CD4-positive, alpha-beta T cell (primary cell): Measurements from ENCODE around the gene DHCR7. TPM values are rescaled to one million over a fixed set of nuclear protein-coding genes. Genes with fewer than 3 reads are reported as not detected.

Source experiments
- ATAC-seq: fragments of 200-7000 bp; cut with Tn5 transposase; one replicate; pipeline ENCODE4 v1.10.0; 2022; ENCODE audit warnings: mild to moderate bottlenecking; ENCODE audit not compliant: poor library complexity
- CTCF ChIA-PET: fragments of 350-600 bp; sonication (Branson Sonifier 250); formaldehyde crosslinking; loops from one replicate; lab custom pipeline; 2021; ENCODE audit warnings: antibody characterized with exemption, inconsistent platforms; lab: Charles Lee
- POLR2A ChIA-PET: fragments of 350-600 bp; sonication (Branson Sonifier 250); formaldehyde crosslinking; loops from one replicate; lab custom pipeline; 2021; ENCODE audit warnings: antibody characterized with exemption, inconsistent platforms; lab: Charles Lee
- DNase-seq, 14 experiments: peaks; one replicate each; pipeline ENCODE4 v3.0.0-alpha.2; 2013 to 2020; ENCODE audit warnings: mixed read lengths in 2 of 14
- H3K27ac ChIP-seq, 2 donors: one replicate each; pipeline versions ENCODE4 v1.5.1 to v1.7.0; 2013; ENCODE audit warnings: low read length in 2 of 2, low read depth in 1 of 2, mild to moderate bottlenecking in 1 of 2
- H3K27me3 ChIP-seq, 2 experiments: 1 replicate in 1 of 2; 2 replicates in 1 of 2; pipeline versions ENCODE4 v1.6.1 to v1.7.0; 2013; ENCODE audit warnings: low read length in 2 of 2, control low read depth in 1 of 2, mild to moderate bottlenecking in 1 of 2, moderate library complexity in 1 of 2; ENCODE audit not compliant: insufficient read depth in 2 of 2, control insufficient read depth in 1 of 2
- H3K36me3 ChIP-seq: one replicate; pipeline ENCODE4 v1.6.1; 2013; ENCODE audit warnings: low read length, control low read depth; ENCODE audit not compliant: insufficient read depth
- H3K4me1 ChIP-seq: one replicate; pipeline ENCODE4 v1.6.1; 2013; ENCODE audit warnings: low read length, control low read depth; ENCODE audit not compliant: insufficient read depth
- H3K4me3 ChIP-seq: one replicate; pipeline ENCODE4 v1.5.1; 2013; ENCODE audit warnings: mild to moderate bottlenecking, low read length, moderate library complexity
- H3K9me3 ChIP-seq, 2 experiments: 1 replicate in 1 of 2; 2 replicates in 1 of 2; pipeline versions ENCODE4 v1.6.1 to v1.7.0; 2013; ENCODE audit warnings: low read length in 2 of 2, mild to moderate bottlenecking in 2 of 2, control low read depth in 1 of 2, moderate library complexity in 1 of 2; ENCODE audit not compliant: control insufficient read depth in 1 of 2, insufficient read depth in 1 of 2
- H3K27ac Mint-ChIP-seq: one replicate; pipeline ENCODE4 v1.8.0; 2020; ENCODE audit warnings: mixed read lengths
- H3K27me3 Mint-ChIP-seq: one replicate; pipeline ENCODE4 v1.8.0; 2021; ENCODE audit warnings: mixed read lengths
- H3K36me3 Mint-ChIP-seq: one replicate; pipeline ENCODE4 v1.8.0; 2021; ENCODE audit warnings: low read depth, mixed read lengths
- H3K4me1 Mint-ChIP-seq: one replicate; pipeline ENCODE4 v1.8.0; 2021; ENCODE audit warnings: low read depth, mixed read lengths
- H3K4me3 Mint-ChIP-seq: one replicate; pipeline ENCODE4 v1.8.0; 2020; ENCODE audit warnings: mild to moderate bottlenecking, mixed read lengths
- H3K9me3 Mint-ChIP-seq: one replicate; pipeline ENCODE4 v1.8.0; 2020; ENCODE audit warnings: mixed read lengths
- intact Hi-C, 2 experiments: fragments of 100-400 bp; cut with DNase I in 1 of 2; cut with micrococcal nuclease in 1 of 2; formaldehyde crosslinking; loops; one replicate each; pipeline versions ENCODE4 v1.15.1 to v1.9.0; 2023 to 2025; cut with DNase I, micrococcal nuclease
- polyA plus RNA-seq, 2 donors: library from polyadenylated mRNA; unstranded; fragments of 120-200 nt; gene quantifications; one replicate each; pipeline ENCODE4 v1.2.1, GENCODE V29; 2013
- total RNA-seq, 174 experiments: library from RNA in 2 of 174; stranded (reverse) in 2 of 174; gene quantifications; one replicate each; pipeline ENCODE4 v1.2.3 and lab custom pipeline; 2021 to 2026
- TF ChIP-seq, protein P1 (sequence below): fragments of 200-600 bp; IDR thresholded peaks from one replicate; pipeline ENCODE4 v1.8.0; 2022; ENCODE audit warnings: antibody characterized with exemption, mild to moderate bottlenecking

Gene DHCR7, protein sequence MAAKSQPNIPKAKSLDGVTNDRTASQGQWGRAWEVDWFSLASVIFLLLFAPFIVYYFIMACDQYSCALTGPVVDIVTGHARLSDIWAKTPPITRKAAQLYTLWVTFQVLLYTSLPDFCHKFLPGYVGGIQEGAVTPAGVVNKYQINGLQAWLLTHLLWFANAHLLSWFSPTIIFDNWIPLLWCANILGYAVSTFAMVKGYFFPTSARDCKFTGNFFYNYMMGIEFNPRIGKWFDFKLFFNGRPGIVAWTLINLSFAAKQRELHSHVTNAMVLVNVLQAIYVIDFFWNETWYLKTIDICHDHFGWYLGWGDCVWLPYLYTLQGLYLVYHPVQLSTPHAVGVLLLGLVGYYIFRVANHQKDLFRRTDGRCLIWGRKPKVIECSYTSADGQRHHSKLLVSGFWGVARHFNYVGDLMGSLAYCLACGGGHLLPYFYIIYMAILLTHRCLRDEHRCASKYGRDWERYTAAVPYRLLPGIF
- 10 to 100 TPM; 30.2 to 30.6 TPM for total RNA-seq
- 7.3 TPM for polyA plus RNA-seq (2013, experiment 1 of 2)
- 9.8 TPM for polyA plus RNA-seq (2013, experiment 2 of 2)
- 9.2 to 76.9 (median 16.9) reads per million in 172 experiments for total RNA-seq (lab: John Stamatoyannopoulos, UW)

- no peaks in the 10 kb centered on the region for H3K27me3 Mint-ChIP-seq
- intact Hi-C loops: loop anchor here in 1 of 2 experiments (5.0 kb wide), 3 partner anchors 479 to 1771 kb away; partner anchors contain the start of genes LTO1, RNF121 and XNDC1N
- CTCF ChIA-PET: no interaction called here
- H3K4me3 Mint-ChIP-seq: peak within 1 kb of the TSS; percentile 90
- DNase-seq (peak; percentile 77 to 96 (median 88)), ATAC-seq (peak; percentile 73)
- H3K4me1 Mint-ChIP-seq: peaks cover 55% of the 10 kb centered on the region
- Histone ChIP-seq H3K27me3 (no peaks in the 10 kb centered on the region), H3K27ac (peak within 1 kb of the TSS; percentile 69 to 78), H3K36me3 (peaks cover 5% of the 10 kb centered on the region), H3K9me3 (no peaks in the 10 kb centered on the region), H3K4me1 (peaks cover 44% of the 10 kb centered on the region), H3K4me3 (peak within 1 kb of the TSS; percentile 99)
- POLR2A ChIA-PET: interaction anchor here (0.5 to 1.1 kb wide), 4 partner anchors 16 to 364 kb away, joined by 3 read pairs; no protein-coding TSS in a partner anchor
- peak within 1 kb of the TSS; percentile 95 for H3K27ac Mint-ChIP-seq
- no peaks in the 10 kb centered on the region for H3K9me3 Mint-ChIP-seq
- TF ChIP-seq, protein P1, sequence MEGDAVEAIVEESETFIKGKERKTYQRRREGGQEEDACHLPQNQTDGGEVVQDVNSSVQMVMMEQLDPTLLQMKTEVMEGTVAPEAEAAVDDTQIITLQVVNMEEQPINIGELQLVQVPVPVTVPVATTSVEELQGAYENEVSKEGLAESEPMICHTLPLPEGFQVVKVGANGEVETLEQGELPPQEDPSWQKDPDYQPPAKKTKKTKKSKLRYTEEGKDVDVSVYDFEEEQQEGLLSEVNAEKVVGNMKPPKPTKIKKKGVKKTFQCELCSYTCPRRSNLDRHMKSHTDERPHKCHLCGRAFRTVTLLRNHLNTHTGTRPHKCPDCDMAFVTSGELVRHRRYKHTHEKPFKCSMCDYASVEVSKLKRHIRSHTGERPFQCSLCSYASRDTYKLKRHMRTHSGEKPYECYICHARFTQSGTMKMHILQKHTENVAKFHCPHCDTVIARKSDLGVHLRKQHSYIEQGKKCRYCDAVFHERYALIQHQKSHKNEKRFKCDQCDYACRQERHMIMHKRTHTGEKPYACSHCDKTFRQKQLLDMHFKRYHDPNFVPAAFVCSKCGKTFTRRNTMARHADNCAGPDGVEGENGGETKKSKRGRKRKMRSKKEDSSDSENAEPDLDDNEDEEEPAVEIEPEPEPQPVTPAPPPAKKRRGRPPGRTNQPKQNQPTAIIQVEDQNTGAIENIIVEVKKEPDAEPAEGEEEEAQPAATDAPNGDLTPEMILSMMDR: no peak
- peaks cover 55% of the 10 kb centered on the region for H3K36me3 Mint-ChIP-seq
These were observed at the start of gene DHCR7 for GRCh38 chr11:71448257-71449171. TSS of gene DHCR7 (minus strand) at chr11:71448393. CDS start at chr11:71444952, 3,441 bp downstream.

- peaks cover 87% of the 10 kb centered on the region for H3K36me3 ChIP-seq
- H3K27ac ChIP-seq: no peak overlapping the region
- DNase-seq (no peak), ATAC-seq (no peak)
- TF ChIP-seq, protein P1: no peak
- H3K4me3 ChIP-seq: no peak overlapping the region
- no peak overlapping the region for H3K27ac Mint-ChIP-seq
- H3K4me1 Mint-ChIP-seq: no peaks in the 10 kb centered on the region
- no peaks in the 10 kb centered on the region for H3K9me3 Mint-ChIP-seq
- ChIA-PET POLR2A (no interaction called here), CTCF (no interaction called here)
- peaks cover 95% of the 10 kb centered on the region for H3K36me3 Mint-ChIP-seq
- H3K27me3 Mint-ChIP-seq: no peaks in the 10 kb centered on the region
- no peak overlapping the region for H3K4me3 Mint-ChIP-seq
- H3K4me1 ChIP-seq: no peaks in the 10 kb centered on the region
- intact Hi-C loops: no loop called here
- peaks cover 0 to 9% of the 10 kb centered on the region in 2 experiments for H3K9me3 ChIP-seq
- H3K27me3 ChIP-seq: no peaks in the 10 kb centered on the region
These were observed 48.2 kb upstream of the DHCR7 start for GRCh38 chr11:71496421-71496820.
